HG03025 (cell line): ENCODE measurements around the gene CAV2.

Experiments used
- ATAC-seq: cut with Tn5 transposase; IDR thresholded peaks from one replicate; pipeline ENCODE4 v1.9.1; 2021; ENCODE audit warnings: mild to moderate bottlenecking, moderate library complexity; ENCODE audit not compliant: unreplicated experiment, low FRiP score

Gene CAV2

DNA sequence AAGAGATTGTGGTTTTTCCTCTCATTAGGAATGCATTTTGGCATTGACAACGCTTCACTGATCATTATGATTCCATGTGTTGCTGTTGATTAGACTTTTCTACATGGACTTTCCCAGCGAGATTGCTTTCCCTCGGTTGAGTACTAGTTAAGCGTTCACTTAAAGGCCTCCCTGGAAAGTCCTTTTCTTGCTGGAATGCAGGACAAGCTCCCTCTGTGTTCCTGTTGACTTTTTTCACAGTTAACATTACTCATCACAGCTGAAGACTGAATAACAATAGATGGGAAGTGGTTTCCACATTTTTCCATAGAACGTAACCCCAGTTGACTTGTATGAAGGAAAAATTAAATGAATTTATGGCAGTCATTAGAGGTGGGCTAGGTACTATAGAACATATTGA is 22.7 kb downstream of the CAV2 start:
- ATAC-seq: no peak

DNA sequence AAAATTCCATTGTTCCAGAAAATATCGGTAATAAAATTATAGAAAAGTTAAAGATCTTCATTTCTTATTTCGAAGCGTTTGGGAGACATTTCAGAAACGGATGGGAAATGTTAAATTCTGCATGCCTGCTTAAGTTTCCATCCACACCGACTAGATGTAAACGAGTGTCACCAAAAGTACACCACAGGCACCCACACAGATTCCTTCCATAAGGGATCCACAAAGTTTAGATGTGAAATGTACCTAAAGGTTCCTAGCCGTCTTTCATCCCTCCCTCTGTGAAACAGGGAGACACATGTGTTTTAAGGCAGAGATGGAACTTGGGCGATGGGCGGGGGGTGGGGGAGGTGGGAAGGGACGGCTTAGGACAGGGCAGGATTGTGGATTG is 24.7 kb downstream of the CAV2 start:
- no peak for ATAC-seq

DNA sequence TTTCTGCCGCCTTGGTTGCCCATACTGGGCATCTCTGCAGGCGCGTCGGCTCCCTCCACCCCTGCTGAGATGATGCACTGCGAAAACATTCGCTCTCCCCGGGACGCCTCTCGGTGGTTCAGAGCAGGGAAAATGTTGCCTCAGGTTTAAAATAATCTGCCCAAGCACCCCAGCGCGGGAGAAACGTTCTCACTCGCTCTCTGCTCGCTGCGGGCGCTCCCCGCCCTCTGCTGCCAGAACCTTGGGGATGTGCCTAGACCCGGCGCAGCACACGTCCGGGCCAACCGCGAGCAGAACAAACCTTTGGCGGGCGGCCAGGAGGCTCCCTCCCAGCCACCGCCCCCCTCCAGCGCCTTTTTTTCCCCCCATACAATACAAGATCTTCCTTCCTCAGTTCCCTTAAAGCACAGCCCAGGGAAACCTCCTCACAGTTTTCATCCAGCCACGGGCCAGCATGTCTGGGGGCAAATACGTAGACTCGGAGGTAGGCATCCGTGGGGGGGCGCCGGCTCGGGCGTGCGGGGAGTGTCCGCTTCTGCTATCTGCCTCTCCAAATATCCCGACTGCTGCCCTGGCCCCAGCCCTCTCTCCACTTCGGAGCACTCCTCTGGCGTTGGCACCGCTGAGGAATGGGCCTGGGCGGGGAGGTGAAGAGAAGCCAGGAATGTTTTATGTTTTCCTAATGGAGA is 25.2 kb downstream of the CAV2 start, which contains the start of gene CAV1:
Gene CAV1, plus strand, starts transcription at position 428 of the 689 bp plus-strand sequence. Its CDS starts 27 bp downstream, at position 455.
- no peak for ATAC-seq

DNA sequence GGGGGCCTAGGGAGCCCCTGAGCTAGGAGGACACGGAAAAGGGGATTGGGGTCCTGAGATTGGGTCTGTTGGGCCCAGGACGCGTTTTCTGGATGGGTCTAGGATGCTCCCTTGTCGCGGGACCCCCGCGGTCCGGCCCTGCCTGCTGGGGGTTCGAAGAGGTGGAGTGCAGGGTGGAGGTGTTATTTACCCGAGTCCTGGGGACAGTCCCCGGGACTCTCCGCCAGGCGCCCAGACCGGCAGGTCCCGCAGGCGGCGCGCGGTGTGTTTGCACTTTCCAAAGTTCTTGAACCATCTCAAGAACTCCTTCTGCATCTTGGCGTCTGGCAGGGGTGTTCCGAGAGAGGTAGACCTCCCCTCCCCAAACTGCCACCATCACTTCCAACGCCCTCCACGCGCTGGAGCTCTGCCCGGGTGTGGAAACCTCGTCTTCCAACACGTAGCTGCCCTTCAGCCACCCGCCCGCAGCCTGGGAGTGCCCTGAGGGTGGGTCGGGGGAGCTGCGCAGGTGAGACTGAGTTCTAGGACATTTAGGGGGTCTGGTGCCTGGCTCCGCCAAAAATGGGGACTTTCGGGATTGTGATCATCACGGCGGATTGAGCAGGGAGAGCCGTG is 25.9 kb downstream of the CAV2 start:
- no peak for ATAC-seq

DNA sequence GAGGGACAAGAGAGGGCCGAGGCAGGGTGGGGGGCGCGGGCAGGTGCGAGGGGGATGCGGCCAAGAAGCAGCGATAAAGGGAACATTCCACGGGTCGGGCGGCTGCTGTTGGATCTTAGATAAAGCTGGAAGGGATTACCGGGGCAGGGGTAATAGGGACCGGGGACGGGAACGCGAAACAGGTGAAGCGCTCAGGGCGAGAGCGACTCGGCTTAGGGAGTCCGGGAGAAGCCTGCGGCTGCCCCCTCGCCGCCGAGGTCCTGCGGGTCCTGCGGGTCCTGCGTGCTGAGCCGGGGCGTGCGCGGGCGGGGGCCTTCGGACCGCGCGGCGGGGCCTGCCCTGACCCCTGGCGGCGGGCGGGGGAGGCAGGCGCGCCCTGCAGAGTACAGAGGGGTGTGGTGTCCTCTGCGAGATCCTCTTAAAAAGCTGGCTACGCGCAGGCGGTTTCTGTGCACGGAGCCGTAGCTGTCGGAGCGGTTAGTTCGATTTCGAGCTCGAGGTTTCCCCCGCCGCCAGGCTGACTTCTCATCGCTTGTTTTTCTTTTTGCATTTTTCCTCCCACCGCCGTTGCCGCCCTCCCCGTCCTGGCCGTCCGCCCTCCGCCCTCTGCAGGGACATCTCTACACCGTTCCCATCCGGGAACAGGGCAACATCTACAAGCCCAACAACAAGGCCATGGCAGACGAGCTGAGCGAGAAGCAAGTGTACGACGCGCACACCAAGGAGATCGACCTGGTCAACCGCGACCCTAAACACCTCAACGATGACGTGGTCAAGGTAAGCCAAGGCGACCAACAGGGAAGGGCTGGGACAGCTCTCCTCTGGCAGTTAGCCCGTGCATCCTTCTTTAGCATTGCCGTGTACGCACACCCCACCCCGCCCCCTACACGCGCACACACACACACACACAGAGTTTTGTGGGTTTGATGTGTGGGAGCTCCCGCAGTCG is 26.6 kb downstream of the CAV2 start:
- peak; percentile 91 for ATAC-seq

DNA sequence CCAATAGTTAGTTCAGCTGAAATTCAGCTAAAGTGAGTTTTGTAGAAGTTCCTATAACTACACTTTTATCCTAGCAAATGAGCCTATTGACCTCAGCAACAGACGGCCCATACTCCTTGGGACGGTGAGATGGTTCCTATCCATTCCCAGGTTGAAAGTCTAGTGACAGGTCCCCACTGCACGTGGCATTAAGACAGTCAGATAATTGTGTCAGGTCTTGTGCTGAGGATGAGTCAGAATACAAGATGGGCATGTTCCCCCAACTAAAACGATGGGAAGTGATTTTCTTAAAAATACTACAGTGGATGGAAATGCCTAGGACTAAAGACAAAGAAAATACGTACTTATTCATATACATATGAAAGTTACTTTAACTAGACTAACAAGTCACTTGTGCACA is 27.4 kb downstream of the CAV2 start:
- ATAC-seq: no peak

DNA sequence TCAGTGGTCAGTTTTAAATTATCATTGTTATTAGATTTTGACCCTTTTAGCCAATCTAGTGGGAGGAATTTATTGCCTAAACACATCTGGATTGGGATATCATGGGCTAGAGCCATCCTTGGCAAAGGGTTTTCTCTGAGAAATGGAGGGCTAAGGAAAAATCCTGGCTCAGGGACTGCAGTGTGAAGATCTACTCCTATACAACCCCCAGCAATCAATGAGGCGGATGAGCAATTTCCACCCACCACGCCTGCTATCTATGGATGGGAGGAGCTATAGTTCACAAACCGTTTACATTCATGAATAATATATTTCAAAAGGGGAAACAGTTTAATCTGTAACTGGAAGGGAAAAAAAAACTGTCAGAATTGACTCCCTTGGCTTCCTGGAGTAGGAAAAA is 28.0 kb downstream of the CAV2 start:
- no peak for ATAC-seq

DNA sequence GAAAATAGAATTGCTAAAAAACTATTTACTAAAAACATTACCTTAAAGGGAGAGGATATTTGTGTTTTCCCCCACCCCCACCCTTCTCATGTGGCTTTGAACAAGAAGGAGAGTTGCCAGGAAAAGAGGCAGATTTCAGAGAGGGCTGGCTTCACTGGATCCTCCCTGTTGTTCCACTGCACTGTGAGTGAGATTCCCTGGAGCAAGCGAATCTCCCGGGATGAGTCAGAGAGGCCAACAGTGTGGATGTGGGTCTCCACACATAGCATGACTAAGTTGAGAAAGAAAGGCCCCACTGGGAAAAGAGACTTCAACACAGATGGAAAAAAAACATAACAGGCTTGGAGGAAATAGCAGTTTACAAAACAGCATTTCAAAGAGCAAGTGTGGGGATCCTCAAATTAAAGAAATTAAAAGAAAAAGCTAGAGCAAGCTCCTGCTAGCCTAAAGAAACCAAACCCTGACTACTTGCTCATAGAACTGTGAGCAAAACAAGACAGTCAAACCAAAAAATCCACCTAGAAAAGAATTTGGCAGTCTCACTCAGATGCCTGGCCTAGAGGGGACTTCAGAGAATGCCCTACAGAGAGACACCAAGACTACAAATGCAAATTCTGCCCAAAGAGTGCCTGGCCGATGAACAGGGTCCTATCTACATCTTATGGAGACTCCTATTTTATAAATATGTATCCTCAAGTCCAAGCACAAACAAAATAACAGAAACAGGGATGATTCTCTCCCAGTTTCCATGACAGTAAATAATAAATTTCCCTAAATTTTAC is 28.7 kb downstream of the CAV2 start:
- no peak for ATAC-seq

DNA sequence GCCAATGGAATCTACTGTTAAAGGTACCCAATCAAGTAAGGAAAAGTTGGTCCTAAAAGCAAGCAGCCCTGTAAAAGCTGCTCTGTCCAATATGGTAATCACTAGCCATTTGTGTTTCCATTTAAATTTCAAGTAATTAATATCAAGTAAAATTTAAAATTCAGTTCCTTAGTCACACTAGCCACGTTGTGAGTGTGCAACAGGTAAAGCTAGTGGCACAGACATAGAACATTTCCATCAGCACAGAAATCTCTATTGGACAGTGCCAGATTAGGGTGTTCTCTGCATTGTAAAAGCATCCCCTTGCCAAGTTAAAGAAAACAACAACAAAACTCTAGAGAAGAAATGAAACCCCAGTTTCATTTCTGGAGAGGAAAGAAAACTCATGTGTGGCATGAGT is 29.7 kb downstream of the CAV2 start:
- ATAC-seq: no peak

DNA sequence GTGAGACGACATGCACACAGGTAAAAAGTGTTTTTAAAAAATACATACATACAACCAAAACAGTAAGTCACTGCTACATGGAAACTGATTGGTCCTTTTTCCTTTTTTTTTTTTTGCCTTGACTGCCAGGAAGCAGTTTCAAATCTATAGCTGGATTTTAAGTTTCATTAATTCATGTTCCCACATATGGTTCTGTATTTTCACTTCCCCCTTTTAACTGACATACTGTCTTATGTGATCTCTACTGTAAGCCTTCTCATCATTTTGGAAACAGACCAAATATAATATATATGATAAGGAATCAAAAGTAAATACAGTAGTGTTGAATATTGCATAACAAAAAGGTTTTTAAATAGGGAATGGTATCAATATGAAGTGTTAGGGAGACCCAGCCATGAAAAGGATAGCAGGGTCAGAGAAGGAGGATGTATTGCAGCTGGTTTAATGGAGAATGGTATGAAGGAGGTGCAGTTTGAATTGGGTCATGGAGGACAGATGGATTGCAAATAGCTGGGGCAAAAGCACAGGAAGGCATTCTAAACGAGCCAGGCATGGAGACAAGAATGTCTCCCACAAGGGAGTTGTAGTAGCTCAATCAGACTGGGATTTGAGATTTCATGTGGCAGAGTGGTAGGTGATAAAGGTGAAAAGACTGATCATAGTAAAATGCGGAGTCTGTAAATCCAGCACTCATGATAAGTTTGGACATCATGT is 30.7 kb downstream of the CAV2 start:
- no peak for ATAC-seq

DNA sequence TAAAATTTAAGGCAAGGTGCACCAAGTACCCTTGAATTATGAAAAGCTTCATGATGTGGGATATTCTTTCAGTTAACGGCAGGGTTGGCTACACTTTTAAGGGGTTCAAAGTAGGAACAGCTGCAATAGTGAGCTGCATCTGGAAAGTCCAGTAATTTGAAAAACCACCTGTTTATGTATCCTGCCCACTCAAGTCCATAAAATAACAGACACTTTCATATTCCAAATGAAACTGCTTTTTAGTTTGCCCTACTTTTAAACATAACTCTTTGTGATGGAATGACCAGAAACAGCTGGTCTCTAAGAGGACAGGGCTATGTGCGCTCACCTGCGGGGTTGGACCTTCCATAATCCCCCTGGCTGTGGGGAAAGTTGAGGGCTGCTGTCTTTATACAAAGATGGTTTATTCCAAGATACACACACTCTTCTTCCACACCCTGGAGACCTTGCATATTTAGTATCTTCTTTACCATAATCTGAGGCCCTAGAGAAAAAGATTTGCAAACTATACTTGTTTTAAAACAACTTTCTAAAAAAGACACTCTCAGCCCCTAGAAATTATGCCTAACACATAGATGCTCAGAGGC is 32.7 kb downstream of the CAV2 start:
- no peak for ATAC-seq

DNA sequence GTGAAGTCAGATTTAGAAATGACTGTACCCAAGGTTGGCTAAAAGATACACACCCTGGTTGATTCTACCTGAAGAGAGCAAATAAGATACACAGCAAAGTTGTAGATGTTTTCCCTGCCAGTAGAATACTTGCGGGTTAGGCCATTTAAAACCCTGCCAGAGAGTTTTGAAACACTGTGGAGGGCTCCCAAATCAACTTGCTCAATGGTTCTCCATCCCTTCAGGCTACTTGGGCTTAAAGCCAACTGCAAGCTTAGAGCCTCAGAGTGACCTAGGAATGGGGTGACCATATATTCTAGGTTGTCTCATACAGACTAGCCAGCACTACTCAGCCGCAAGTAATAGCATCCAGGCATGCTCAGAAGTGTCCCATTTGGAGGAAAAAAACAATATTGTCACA is 35.3 kb downstream of the CAV2 start:
- ATAC-seq: no peak

DNA sequence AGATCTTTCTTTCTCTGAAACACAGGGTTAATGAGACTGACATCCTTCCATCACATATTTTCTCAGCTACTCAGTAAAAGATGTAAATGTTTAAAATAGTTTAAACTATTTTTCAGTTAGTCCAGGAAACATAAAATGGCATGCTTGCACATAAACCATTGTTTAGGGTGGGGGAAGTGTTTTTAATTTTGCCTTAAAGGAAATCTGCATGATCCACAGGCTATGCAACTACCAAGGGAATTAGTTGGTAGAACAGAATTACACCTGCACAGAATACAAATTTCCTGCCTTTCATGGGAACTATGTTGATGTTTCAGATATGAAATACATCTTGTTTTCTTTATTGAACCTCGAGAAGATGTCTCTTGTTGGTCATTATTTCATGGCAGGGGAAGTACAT is 35.9 kb downstream of the CAV2 start:
- no peak for ATAC-seq

DNA sequence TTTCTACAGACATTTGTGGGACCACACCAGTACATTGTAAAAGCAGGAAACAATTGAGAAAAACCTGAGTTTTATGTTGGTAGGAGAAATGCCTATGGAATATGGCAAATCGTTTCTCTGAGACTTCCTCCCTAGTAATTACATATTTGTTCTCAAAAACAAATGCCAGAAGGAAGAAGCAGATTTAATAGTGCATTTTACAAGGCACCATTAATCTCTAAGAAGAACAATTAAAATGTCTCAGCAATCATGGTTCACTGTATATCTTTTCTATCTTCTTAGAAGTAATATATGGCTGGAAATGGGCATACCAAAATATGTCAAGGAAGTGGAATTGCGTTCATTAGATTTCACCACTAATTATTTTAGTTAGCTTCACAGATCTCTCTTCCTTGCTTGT is 38.6 kb downstream of the CAV2 start:
- no peak for ATAC-seq

DNA sequence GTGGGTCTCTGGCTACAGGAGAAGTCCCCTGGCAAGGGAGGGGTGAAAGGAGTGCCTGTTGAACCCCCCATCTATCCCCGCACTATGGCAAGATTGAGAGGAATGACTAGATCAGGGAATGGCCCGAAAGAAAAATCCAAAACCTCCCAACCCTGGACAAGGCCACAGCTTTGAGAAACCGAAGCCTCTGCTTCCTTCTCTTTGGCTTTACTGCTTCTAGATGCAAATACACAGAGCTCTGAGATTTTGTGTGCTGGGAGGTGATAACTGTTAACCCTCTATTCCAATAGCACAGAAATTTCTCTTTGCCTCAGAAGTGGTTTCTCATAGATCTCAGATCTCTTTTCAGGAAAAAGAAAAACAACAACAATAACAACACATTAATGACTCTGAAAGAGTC is 40.3 kb downstream of the CAV2 start:
- no peak for ATAC-seq

DNA sequence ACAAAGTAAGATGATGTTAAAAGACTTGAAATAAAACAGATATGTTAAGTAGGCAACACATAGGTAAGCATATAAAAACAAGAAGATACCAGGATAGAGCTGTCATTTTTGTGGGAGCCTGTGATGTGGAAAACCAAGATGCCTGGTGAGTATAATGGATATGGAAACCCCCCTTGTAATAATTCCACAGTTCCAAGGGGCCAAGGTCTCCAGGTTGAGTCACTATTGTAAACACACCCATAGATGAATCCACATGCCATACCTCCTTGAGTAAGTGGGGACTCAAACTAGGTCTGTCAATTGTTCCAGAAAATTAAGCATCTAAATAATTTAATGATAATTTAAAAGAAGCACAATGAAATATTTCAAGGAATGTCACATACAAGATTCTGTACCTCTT is 41.2 kb downstream of the CAV2 start:
- no peak for ATAC-seq

DNA sequence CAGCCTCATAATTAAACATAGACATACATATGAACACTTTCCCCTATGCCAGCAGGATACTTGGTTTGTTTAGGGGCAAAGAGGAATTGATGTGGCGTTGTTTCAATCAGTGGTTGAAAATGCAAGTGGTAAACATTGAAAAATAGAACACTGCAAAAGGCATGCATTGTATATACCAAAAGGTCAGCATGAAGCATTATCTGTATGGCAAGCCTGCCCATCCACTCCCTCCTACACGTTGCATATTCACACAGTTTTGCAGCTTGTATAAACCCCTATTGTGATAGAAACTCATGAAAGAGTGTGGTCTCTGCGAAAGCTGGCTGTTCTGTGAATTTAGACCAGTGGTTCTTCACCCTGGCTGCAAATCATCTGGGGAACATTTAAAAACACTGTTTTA is 42.4 kb downstream of the CAV2 start:
- no peak for ATAC-seq

DNA sequence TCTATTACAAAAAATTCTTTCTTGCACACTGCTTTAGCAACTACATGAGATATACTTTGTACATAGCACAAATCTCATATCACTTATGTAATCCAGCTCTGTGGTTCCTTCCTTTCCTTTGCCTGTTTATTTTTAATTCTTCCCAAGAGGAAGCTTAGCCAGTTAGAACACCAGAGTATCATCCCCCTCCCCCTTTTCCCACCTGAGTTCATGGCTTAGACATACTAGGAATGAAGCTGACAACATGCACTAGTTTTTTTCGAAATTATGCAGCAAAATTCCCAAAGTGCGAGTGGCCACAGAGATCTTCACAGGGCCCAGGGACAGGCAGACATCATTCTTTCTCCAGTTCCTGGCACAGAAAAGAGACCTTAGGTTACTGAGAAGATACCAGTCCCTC is 43.1 kb downstream of the CAV2 start:
- no peak for ATAC-seq

DNA sequence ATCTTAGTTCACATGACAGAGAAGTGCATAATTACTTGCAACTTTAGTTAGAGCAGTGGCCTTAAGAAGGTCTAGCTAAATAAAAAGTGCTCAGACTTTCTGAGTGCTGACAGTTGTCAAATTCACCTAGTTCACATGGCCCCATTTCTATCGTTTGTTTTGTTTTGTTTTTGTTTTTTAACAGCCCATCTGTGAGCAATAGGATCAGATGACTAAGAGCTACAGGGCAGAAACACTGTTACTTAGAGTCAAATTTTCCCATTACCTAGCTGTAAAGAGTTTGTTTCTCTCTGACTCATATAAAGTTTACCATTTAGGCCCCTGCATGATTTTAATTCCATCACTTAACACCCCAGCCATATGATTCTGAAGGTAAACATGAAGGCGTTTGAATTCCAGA is 44.1 kb downstream of the CAV2 start:
- ATAC-seq: no peak

DNA sequence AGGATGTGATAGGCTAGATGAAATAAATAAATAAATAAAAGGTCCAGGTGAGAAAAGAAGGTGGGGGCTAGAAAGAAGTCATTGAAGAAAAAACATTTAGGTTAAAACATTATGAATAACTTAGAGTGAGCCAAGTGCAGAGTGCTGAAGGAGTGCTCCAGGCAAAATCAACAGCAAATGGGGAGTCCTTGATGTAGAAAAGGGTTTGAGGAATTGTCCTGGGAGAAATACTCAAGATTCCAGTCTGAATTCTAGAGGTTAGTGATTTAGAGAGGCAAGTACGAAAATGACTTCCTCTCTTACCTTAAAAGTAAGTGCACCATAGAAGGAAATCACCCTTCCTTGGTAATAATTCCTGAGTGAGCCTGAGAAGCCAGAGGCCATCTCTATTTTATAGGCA is 44.9 kb downstream of the CAV2 start:
- ATAC-seq: no peak
